HL-60/S4 treated with phorbol 12-myristate 13-acetate at 8.2 ng/mL for 4 days and 3 days (cell line): ENCODE results near the gene NPY1R.

Experiments
- in situ Hi-C: fragments of 300-500 bp; cut with MboI; formaldehyde crosslinking; loops from 2 replicates; pipeline ENCODE4 v1.15.0; 2022; ENCODE audit warnings: low sequenced_read_pairs

The NPY1R gene

GRCh38 chr4:163332526-163333406, at the start of gene NPY1R:
Gene NPY1R (minus strand): TSS chr4:163332596. CDS start chr4:163326554, 6,042 bp downstream.
- in situ Hi-C loops, result no loop called here

- in situ Hi-C loops, result no loop called here
These were observed 48.3 kb upstream of the NPY1R start for GRCh38 chr4:163380703-163381102.

GRCh38 chr4:163378661-163379060, 46.3 kb upstream of the NPY1R start:
- in situ Hi-C loops, result no loop called here

GRCh38 chr4:163372029-163372428, 39.6 kb upstream of the NPY1R start:
- in situ Hi-C loops, result no loop called here

- in situ Hi-C loops, result no loop called here
These were observed 35.3 kb upstream of the NPY1R start for GRCh38 chr4:163367651-163368050.

GRCh38 chr4:163356104-163356503, 23.7 kb upstream of the NPY1R start:
- in situ Hi-C loops, result no loop called here

GRCh38 chr4:163353054-163353453, 20.7 kb upstream of the NPY1R start:
- in situ Hi-C loops, result no loop called here

- in situ Hi-C loops, result no loop called here
These were observed 18.3 kb upstream of the NPY1R start for GRCh38 chr4:163350672-163351071.

GRCh38 chr4:163344147-163345125, 12.0 kb upstream of the NPY1R start:
- in situ Hi-C loops, result no loop called here

GRCh38 chr4:163343604-163344146, 11.3 kb upstream of the NPY1R start, which contains the start of gene NPY5R:
Gene NPY5R (plus strand): TSS chr4:163343892. CDS start chr4:163350274, 6,382 bp downstream.
- in situ Hi-C loops, result no loop called here

GRCh38 chr4:163335384-163335783, 3.0 kb upstream of the NPY1R start:
- in situ Hi-C loops, result no loop called here

GRCh38 chr4:163331629-163332376, 593 bp downstream of the NPY1R start:
- in situ Hi-C loops, result no loop called here

- in situ Hi-C loops, result no loop called here
These were observed 1.3 kb downstream of the NPY1R start for GRCh38 chr4:163330916-163331628.

- in situ Hi-C loops, result no loop called here
These were observed 15.3 kb downstream of the NPY1R start for GRCh38 chr4:163317110-163317509.

GRCh38 chr4:163309466-163309865, 22.9 kb downstream of the NPY1R start:
- in situ Hi-C loops, result no loop called here

GRCh38 chr4:163303069-163303468, 29.3 kb downstream of the NPY1R start:
- in situ Hi-C loops, result no loop called here

GRCh38 chr4:163300445-163300844, 32.0 kb downstream of the NPY1R start:
- in situ Hi-C loops, result no loop called here

GRCh38 chr4:163295138-163295537, 37.3 kb downstream of the NPY1R start:
- in situ Hi-C loops, result no loop called here

GRCh38 chr4:163284304-163284703, 48.1 kb downstream of the NPY1R start:
- in situ Hi-C loops, result no loop called here
